ENCODE data around the gene KRT9. TPM values are rescaled to one million over a fixed set of nuclear protein-coding genes. Genes with fewer than 3 reads are reported as not detected.

The KRT9 gene
- total and polyA plus RNA-seq, 9 donors = 0.12 TPM; not detected in 8

DNA sequence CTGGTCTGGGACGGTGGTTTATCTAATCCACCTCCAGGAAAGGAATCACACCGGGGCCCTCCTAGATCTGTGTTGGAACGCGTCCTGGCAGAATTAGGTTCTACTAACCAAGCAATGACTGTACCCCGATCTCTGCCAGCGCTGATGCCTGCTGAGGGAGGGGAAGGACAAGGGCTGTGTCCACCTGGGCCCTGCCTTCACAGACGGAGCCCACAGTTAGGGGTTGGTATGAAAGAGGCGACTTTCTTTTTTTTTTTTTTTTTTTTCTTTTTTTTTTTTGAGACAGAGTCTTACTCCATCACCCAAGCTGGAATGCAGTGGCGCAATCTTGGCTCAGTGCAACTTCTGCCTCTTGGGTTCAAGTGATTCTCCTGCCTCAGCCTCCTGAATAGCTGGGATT is 33.9 kb downstream of the KRT9 start:
- Histone ChIP-seq H3K27me3 (ENCODE audit: control insufficient read depth, insufficient read depth, low read length) (peaks cover 19% of the 10 kb centered on the region), H3K4me1 (ENCODE audit: control insufficient read depth, insufficient read depth, low read length) (no peaks in the 10 kb centered on the region)
- WGBS (ENCODE audit: insufficient coverage) = no CpG with 5 or more reads among the region's 9 CpGs

DNA sequence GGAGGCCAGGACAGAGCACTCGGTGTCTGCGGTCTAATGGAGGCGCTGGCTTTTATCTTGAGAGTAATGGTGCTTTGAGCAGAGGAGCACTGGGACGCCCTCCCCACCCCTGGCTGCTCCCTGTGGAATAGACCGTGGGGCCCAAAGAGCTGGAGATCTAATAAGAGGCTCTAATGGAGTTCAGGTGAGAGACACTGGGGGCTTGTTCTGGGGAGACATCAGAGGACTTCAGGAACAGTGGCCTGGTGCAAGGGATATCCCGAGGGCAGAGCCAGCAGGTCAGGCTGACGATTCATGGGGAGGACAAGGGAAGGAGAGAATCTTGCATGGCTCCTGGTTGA is 34.3 kb downstream of the KRT9 start:
- no peak overlapping the region for H3K4me3 ChIP-seq (ENCODE audit: low read length)
- WGBS (ENCODE audit: insufficient coverage) = 62% methylated on average over 4 of the region's 7 CpGs
- peaks cover 21% of the 10 kb centered on the region for H3K27me3 ChIP-seq (ENCODE audit: control insufficient read depth, insufficient read depth, low read length)
- H3K27ac ChIP-seq (ENCODE audit: low read length) = no peak overlapping the region
- DNase-seq = no peak
- H3K36me3 ChIP-seq (ENCODE audit: control insufficient read depth, insufficient read depth, low read length) = no peaks in the 10 kb centered on the region
- H3K9me3 ChIP-seq (replicated peaks; ENCODE audit: control insufficient read depth, low read depth, low read length) = no peaks in the 10 kb centered on the region
- H3K4me1 ChIP-seq (ENCODE audit: control insufficient read depth, insufficient read depth, low read length) = no peaks in the 10 kb centered on the region

More for the DNA sequence above, 33.9 kb downstream of the KRT9 start:
- Histone ChIP-seq H3K4me3 (ENCODE audit: low read length) (no peak overlapping the region), H3K36me3 (ENCODE audit: control insufficient read depth, insufficient read depth, low read length) (no peaks in the 10 kb centered on the region), H3K27ac (ENCODE audit: low read length) (no peak overlapping the region), H3K9me3 (replicated peaks; ENCODE audit: control insufficient read depth, low read depth, low read length) (no peaks in the 10 kb centered on the region)
- no peak for DNase-seq

DNA sequence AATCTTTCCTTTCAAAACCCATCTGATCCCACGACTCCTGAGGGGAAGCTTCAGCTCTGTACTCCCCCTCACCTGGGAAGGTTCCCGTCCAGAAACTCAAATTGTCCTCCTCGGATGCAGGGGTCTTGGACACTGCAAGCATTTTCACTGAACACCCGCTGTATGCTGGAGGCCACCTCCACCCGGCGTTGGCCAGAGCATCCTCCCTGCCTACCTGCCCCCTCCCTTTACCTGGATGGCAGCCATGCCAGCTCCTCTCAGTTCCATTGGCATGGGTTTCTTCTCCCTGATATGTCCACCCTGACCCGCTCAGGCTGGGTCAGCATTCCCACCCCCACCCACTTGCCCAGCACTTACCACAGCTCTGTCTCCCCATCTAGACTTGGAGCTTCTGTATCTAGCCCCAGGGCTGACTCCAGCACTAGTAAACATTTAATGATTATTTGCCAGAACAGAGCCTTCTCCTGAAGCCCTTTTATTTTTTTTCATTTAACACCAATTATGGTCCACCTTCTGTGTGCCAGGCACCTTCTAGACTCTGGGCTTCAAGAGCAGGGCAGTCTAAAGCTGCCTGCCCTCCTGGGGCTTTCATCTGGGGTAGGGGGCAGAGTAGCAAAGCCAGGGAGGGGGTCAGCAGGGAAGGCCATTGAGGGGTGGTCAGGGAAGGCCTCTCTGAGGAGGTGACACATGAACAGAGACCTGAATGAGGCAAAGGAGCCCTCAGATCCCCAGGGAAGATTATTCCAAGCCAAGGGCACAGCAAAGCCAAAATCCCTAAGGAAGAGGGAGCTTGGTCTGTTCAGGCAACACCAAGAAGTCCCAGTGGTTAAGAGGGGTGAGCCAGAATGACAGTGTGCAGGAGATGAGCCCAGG is 34.9 kb downstream of the KRT9 start:
- 79% methylated on average over 7 of the region's 7 CpGs for WGBS (ENCODE audit: insufficient coverage)
- H3K4me1 ChIP-seq (ENCODE audit: control insufficient read depth, insufficient read depth, low read length) = no peaks in the 10 kb centered on the region
- H3K4me3 ChIP-seq (ENCODE audit: low read length) = no peak overlapping the region
- peaks cover 25% of the 10 kb centered on the region for H3K27me3 ChIP-seq (ENCODE audit: control insufficient read depth, insufficient read depth, low read length)
- H3K36me3 ChIP-seq (ENCODE audit: control insufficient read depth, insufficient read depth, low read length) = no peaks in the 10 kb centered on the region
- no peak overlapping the region for H3K27ac ChIP-seq (ENCODE audit: low read length)
- DNase-seq = no peak
- H3K9me3 ChIP-seq (replicated peaks; ENCODE audit: control insufficient read depth, low read depth, low read length) = no peaks in the 10 kb centered on the region

DNA sequence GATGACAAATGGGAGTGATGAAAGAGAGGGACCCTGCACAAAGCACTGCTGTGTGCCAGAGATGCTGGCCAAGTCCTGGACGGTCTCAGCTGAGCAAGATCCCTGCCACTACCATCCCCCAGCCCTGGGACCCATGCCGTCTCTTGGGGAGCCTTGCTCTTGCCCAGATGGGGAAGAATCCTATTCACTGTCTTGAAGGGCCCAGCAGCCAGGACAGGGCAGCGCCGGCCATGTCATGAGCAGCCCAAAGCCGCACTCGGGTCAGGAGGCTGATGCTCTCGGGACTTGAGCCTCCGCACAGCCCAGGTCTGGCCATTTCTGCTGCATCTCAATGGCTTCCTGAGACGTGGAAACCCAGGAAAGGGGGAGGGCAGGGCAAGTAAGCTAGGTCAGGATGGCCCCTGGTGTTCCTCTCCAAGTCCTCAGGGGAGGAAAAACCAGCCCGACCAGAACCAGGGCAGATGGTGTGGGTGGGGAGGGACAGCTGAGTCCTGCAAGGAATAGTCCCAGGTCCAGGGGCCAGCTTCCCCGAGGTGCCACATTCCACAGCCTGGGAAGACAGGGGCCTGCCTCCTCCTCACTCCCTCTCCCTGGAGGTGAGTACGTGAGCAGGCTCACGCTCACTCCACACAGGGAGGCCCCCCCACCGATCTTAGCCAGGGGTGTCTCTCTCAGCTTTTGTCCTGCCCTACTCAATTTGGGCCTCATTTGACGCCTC is 35.9 kb downstream of the KRT9 start:
- no peaks in the 10 kb centered on the region for H3K36me3 ChIP-seq (ENCODE audit: control insufficient read depth, insufficient read depth, low read length)
- H3K4me1 ChIP-seq (ENCODE audit: control insufficient read depth, insufficient read depth, low read length) = no peaks in the 10 kb centered on the region
- H3K27me3 ChIP-seq (ENCODE audit: control insufficient read depth, insufficient read depth, low read length) = peaks cover 30% of the 10 kb centered on the region
- no peak overlapping the region for H3K4me3 ChIP-seq (ENCODE audit: low read length)
- WGBS (ENCODE audit: insufficient coverage) = 59% methylated on average over 11 of the region's 15 CpGs
- H3K9me3 ChIP-seq (replicated peaks; ENCODE audit: control insufficient read depth, low read depth, low read length) = no peaks in the 10 kb centered on the region
- no peak for DNase-seq
- H3K27ac ChIP-seq (ENCODE audit: low read length) = no peak overlapping the region

DNA sequence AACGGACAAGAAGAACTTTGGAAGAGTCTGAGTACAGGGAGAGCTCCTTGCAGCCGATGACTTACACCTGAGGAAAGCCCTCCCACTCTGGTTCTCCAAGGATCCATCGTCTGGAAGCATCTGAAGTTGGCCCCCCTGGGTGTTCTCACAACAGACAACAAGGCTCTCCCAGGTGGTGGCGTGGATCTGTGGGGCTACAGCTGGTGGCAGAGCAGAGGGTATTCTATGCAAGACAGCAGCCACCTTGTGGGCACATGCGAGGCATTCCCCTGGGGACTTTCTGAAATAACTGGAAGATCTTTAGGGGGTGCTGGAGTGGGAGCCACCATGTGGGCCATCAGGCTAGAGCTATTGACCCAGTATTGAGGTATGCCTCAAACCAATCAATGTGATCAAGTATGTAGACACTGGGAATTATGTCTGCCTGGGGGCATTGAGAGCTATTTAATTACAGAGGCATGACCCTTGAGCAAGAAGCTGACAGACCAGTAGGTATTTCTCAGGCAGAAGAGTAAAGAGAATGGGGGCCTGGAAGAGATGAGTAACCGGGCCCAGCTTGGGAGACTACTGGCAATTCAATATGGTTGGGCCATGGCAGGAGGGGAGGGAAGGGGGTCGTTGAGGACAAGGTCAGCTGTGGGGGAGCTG is 36.8 kb downstream of the KRT9 start:
- Histone ChIP-seq H3K4me3 (ENCODE audit: low read length) (no peak overlapping the region), H3K27me3 (ENCODE audit: control insufficient read depth, insufficient read depth, low read length) (peaks cover 39% of the 10 kb centered on the region), H3K9me3 (replicated peaks; ENCODE audit: control insufficient read depth, low read depth, low read length) (no peaks in the 10 kb centered on the region), H3K36me3 (ENCODE audit: control insufficient read depth, insufficient read depth, low read length) (no peaks in the 10 kb centered on the region), H3K27ac (ENCODE audit: low read length) (no peak overlapping the region), H3K4me1 (ENCODE audit: control insufficient read depth, insufficient read depth, low read length) (no peaks in the 10 kb centered on the region)
- no peak for DNase-seq
- 70% methylated on average over 6 of the region's 7 CpGs for WGBS (ENCODE audit: insufficient coverage)

DNA sequence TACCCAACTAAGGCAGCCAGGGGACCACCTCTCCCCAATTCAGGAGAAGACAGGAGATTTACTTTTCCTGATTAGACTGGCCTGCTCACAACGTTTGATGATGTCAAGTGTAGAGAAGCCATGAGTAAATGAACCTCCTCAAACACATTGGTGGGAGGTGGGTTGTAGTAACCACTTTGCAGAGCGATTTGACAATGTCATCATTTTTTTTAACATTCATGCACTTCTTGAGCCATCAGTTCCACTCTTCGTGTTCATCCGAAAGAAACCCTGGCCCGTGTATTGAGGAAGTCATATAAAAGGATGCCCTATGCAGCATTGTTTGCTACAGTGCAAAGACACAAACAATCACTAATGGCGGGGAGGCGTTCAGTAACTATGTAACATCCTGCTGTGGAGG is 38.2 kb downstream of the KRT9 start:
- H3K27ac ChIP-seq (ENCODE audit: low read length) = no peak overlapping the region
- H3K4me3 ChIP-seq (ENCODE audit: low read length) = no peak overlapping the region
- 90% methylated on average over 4 of the region's 7 CpGs for WGBS (ENCODE audit: insufficient coverage)
- no peaks in the 10 kb centered on the region for H3K9me3 ChIP-seq (replicated peaks; ENCODE audit: control insufficient read depth, low read depth, low read length)
- no peaks in the 10 kb centered on the region for H3K36me3 ChIP-seq (ENCODE audit: control insufficient read depth, insufficient read depth, low read length)
- peaks cover 53% of the 10 kb centered on the region for H3K27me3 ChIP-seq (ENCODE audit: control insufficient read depth, insufficient read depth, low read length)
- H3K4me1 ChIP-seq (ENCODE audit: control insufficient read depth, insufficient read depth, low read length) = no peaks in the 10 kb centered on the region
- no peak for DNase-seq

DNA sequence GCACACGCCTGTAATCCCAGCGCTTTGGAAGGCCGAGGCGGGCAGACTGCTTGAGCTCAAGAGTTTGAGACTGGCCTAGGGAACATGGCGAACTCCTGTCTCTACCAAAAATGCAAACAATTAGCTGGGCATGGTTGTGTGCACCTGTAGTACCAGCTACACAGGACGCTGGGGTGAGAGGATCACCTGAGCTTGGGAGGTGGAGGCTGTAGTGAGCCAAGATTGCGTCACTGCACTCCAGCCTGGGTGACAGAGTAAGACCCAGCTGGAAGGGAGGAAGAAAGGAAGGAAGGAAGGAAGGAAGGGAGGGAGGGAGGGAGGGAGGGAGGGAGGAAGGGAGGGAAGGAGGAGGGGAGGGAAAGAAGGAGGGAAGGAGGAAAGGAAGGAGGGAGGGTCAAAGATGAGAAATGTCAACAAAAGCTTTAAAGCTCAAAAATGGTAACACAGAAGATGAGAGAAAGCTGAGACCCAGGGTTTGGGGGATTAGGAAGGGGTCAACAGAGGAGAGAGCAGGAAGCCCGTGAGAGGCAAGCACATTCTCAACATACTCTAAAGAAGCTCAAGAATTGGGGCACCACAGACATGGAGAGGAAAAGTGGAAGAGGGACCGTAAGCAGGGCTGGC is 38.8 kb downstream of the KRT9 start:
- peaks cover 59% of the 10 kb centered on the region for H3K27me3 ChIP-seq (ENCODE audit: control insufficient read depth, insufficient read depth, low read length)
- H3K27ac ChIP-seq (ENCODE audit: low read length) = no peak overlapping the region
- WGBS (ENCODE audit: insufficient coverage) = 76% methylated on average over 5 of the region's 9 CpGs
- H3K4me1 ChIP-seq (ENCODE audit: control insufficient read depth, insufficient read depth, low read length) = peaks cover 4% of the 10 kb centered on the region
- H3K9me3 ChIP-seq (replicated peaks; ENCODE audit: control insufficient read depth, low read depth, low read length) = no peaks in the 10 kb centered on the region
- no peaks in the 10 kb centered on the region for H3K36me3 ChIP-seq (ENCODE audit: control insufficient read depth, insufficient read depth, low read length)
- H3K4me3 ChIP-seq (ENCODE audit: low read length) = no peak overlapping the region
- DNase-seq = no peak

DNA sequence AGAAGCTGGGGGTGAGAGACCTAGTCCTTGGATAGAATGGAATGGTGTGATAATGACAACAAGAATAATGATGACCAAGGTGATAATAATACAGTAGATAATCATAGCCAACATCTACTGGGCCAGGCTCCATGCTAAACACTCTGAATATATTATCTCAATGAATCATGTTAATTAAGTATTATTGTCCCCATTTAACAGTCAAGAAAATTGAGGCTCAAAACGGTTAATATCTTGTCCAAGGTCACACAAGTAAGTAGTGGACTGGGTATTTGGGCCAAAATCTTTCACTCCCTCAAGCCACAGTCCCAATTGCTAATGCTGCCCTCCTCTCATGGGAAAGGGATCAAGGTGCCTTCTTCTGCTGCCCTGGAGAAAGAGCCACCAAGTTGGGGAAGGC is 39.9 kb downstream of the KRT9 start:
- no CpG with 5 or more reads among the region's 1 CpG for WGBS (ENCODE audit: insufficient coverage)
- Histone ChIP-seq H3K36me3 (ENCODE audit: control insufficient read depth, insufficient read depth, low read length) (no peaks in the 10 kb centered on the region), H3K4me3 (ENCODE audit: low read length) (no peak overlapping the region), H3K4me1 (ENCODE audit: control insufficient read depth, insufficient read depth, low read length) (peaks cover 12% of the 10 kb centered on the region), H3K9me3 (replicated peaks; ENCODE audit: control insufficient read depth, low read depth, low read length) (no peaks in the 10 kb centered on the region), H3K27me3 (ENCODE audit: control insufficient read depth, insufficient read depth, low read length) (peaks cover 66% of the 10 kb centered on the region), H3K27ac (ENCODE audit: low read length) (no peak overlapping the region)
- DNase-seq = no peak

DNA sequence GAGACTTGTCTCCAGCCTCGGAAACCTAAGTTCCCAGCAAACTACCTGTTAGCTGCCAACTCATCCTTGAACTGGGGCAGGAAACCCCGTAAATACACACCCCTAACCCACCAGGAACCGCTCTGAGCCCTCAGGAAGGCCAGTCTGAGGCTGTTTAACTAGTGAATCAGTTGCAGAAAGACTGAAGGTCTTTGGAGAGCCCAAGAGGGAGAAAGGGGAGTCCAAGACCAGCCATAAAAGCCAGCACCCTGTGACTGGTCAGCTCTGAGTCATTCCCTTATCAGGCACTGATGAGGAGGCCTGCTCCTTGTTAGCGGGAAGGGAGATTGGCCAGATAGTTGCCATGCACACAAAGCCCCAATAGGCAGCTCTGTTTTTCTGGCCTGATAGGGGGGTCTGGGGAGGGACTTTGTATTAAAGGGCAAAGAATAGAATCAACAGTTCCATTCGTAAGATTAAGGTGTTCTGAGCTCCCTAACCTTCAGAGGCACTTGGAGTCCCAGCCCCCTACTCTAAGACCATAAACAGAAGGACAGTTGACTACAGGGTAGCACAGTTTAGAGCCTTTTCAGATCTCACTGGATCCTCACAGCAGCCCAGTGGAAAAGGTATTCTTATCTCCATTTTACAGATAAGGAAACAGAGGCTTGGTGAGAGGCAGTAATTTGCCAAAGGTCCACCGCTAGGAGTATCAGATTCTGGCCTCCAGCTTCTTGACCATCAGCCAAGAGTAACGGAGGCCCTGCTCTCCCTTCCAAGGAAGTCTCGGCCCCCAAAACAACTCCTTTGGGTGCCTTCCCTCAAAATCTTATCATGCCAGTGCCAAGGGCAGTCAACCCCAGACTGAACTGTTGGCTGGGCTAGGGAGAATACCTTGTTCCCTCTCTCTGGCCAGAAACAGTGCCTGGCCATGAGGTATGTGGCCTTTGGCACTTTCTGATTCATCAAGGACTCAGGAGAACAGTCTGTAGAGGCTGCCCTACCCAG is 41.5 kb downstream of the KRT9 start:
- WGBS (ENCODE audit: insufficient coverage) = 20% methylated on average over 2 of the region's 8 CpGs
- DNase-seq = no peak
- Histone ChIP-seq H3K9me3 (replicated peaks; ENCODE audit: control insufficient read depth, low read depth, low read length) (no peaks in the 10 kb centered on the region), H3K27me3 (ENCODE audit: control insufficient read depth, insufficient read depth, low read length) (peaks cover 71% of the 10 kb centered on the region), H3K27ac (ENCODE audit: low read length) (no peak overlapping the region), H3K4me1 (ENCODE audit: control insufficient read depth, insufficient read depth, low read length) (peaks cover 12% of the 10 kb centered on the region), H3K36me3 (ENCODE audit: control insufficient read depth, insufficient read depth, low read length) (no peaks in the 10 kb centered on the region), H3K4me3 (ENCODE audit: low read length) (no peak overlapping the region)
